GM10266 (cell line): ENCODE data around the gene TIPIN.
A peak's percentile ranks its signal among the peaks of the same experiment; 100 is the strongest.

Experiments used
- DNase-seq: peaks from one replicate; pipeline ENCODE4 v3.0.0; 2012; ENCODE audit errors: extremely low spot score
- TF ChIP-seq, protein P1 (sequence below): IDR thresholded peaks from 2 replicates; pipeline ENCODE4 v1.5.1; 2012; ENCODE audit warnings: mild to moderate bottlenecking, low read depth; ENCODE audit not compliant: control insufficient read depth, insufficient read depth; ENCODE audit errors: missing control alignments

TIPIN gene

DNA sequence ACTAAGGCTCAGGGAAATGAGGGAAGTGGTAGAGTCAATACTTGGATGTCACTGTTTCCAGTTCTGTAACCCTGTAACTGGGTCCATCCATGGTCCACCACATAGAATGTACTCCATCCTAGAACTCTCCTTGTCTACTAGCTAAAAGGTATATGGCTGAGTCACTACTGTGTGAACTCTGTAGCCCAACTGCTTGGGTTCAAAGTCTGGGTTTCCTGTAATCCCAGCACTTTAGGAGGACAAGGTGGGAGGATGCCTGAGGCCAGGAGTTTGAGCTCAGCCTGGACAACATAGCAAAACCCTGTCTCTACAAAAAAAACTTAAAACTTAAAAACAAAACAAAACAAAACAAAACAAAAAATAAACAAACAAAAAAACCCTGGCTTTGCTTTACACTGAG is 68.4 kb downstream of the TIPIN start:
- no peak for DNase-seq

DNA sequence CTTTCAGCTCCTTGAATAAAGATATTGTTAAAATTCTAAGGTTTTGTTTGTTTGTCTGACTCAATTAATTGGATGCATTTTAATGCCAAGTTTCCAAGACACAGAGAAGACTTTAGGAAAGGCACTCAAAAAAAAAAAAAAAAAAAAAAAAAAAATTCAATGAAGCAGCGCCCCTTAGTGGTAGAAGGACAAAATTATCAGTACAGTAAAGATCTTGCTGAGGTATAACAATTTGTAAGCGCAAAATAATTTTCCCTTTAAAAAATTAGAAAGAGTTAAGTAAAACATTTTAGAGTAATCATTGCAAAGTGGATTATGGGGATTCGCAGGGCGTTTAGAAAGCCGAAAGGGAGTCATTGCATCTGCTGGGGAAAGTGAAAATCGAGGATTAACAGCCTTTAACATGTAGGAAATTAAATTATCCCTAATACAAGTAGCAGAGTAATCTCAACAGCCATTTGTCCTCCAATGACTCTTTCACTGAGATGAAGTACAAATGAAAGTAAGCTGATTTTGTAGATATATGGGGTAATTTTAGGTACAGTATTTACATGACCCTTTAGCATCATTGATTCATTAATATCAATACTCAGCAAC is 68.9 kb downstream of the TIPIN start:
- DNase-seq, result peak; percentile 36
- TF ChIP-seq, protein P1, sequence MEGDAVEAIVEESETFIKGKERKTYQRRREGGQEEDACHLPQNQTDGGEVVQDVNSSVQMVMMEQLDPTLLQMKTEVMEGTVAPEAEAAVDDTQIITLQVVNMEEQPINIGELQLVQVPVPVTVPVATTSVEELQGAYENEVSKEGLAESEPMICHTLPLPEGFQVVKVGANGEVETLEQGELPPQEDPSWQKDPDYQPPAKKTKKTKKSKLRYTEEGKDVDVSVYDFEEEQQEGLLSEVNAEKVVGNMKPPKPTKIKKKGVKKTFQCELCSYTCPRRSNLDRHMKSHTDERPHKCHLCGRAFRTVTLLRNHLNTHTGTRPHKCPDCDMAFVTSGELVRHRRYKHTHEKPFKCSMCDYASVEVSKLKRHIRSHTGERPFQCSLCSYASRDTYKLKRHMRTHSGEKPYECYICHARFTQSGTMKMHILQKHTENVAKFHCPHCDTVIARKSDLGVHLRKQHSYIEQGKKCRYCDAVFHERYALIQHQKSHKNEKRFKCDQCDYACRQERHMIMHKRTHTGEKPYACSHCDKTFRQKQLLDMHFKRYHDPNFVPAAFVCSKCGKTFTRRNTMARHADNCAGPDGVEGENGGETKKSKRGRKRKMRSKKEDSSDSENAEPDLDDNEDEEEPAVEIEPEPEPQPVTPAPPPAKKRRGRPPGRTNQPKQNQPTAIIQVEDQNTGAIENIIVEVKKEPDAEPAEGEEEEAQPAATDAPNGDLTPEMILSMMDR, result peak; percentile 49

More for the DNA sequence above, 68.4 kb downstream of the TIPIN start:
- TF ChIP-seq, protein P1, result no peak
